IgD-negative memory B cell (primary cell): ENCODE results near the gene CACNA1E. TPM values are rescaled to one million over a fixed set of nuclear protein-coding genes. Genes with fewer than 3 reads are reported as not detected.

ENCODE experiments used
- H3K27ac Mint-ChIP-seq, 3 donors: one replicate each; pipeline ENCODE4 v1.8.0; 2020 to 2022; ENCODE audit warnings: mild to moderate bottlenecking in 3 of 3, mixed read lengths in 3 of 3, moderate library complexity in 1 of 3
- H3K27me3 Mint-ChIP-seq: one replicate; pipeline ENCODE4 v1.8.0; 2021; ENCODE audit warnings: mixed read lengths
- H3K36me3 Mint-ChIP-seq: one replicate; pipeline ENCODE4 v1.8.0; 2020; ENCODE audit warnings: mild to moderate bottlenecking, mixed read lengths
- H3K4me1 Mint-ChIP-seq, 3 donors: one replicate each; pipeline ENCODE4 v1.8.0; 2020 to 2022; ENCODE audit warnings: mixed read lengths in 3 of 3, mild to moderate bottlenecking in 1 of 3
- H3K4me3 Mint-ChIP-seq, 4 donors: one replicate each; pipeline ENCODE4 v1.8.0; 2020 to 2022; ENCODE audit warnings: mild to moderate bottlenecking in 4 of 4, mixed read lengths in 4 of 4, moderate library complexity in 3 of 4
- H3K9me3 Mint-ChIP-seq, 3 donors: one replicate each; pipeline ENCODE4 v1.8.0; 2020 to 2021; ENCODE audit warnings: mixed read lengths in 3 of 3, mild to moderate bottlenecking in 1 of 3
- polyA plus RNA-seq: library from polyadenylated mRNA; unstranded; fragments of 300-500 nt; fragmentation: Illumina TruSeq; gene quantifications from one replicate; pipeline ENCODE4 v1.2.3, GENCODE V29; 2021

The CACNA1E gene
- polyA plus RNA-seq, 1 donor from 2014 or later, result 0.16 TPM

DNA sequence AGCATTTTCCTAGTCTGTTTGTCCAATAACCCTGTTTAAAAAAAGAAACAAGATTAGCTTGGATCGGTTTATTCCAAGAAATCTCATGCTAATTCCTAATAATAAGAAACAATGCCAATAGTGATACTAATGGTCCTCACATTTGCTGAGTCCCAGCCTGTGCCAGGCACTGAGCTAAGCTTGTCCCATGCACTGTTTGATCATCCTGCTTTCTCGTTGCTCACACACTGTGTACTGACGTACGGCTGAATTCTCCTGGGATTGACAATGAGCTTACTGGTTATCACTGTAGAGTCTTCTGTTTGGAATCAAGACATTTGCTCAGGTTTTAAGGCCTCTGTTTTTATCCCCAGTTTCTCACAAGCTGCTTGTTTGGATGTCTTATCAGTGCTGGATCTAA lies 71.1 kb downstream of the CACNA1E start:
- peaks cover 5% of the 10 kb centered on the region for H3K27me3 Mint-ChIP-seq
- no peaks in the 10 kb centered on the region for H3K4me1 Mint-ChIP-seq
- no peak overlapping the region for H3K4me3 Mint-ChIP-seq
- no peak overlapping the region for H3K27ac Mint-ChIP-seq
- peaks cover 7% of the 10 kb centered on the region for H3K36me3 Mint-ChIP-seq
- H3K9me3 Mint-ChIP-seq, result no peaks in the 10 kb centered on the region

DNA sequence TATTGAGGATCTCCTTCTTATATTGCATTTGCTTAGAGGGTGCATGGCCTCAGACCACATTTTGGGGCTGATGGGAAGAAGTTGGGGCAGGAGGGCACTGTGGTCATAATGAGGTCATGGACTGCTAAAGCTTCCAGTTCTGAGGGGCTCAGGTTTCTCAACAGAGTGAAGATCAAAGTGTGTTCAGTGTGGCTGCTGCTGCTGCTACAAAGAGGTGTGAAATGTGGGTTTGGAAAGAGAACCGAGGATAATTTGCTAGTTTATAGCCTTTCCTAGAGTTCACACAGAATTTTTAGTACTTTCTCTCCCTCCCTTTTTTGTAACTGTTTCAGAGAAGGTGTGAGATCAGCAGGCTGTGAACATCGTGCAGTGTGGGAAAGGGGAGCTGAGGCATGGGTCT lies 73.3 kb downstream of the CACNA1E start:
- Mint-ChIP-seq H3K36me3 (peaks cover 5% of the 10 kb centered on the region), H3K27ac (no peak overlapping the region), H3K4me3 (no peak overlapping the region), H3K27me3 (peaks cover 3% of the 10 kb centered on the region), H3K4me1 (no peaks in the 10 kb centered on the region), H3K9me3 (no peaks in the 10 kb centered on the region)

DNA sequence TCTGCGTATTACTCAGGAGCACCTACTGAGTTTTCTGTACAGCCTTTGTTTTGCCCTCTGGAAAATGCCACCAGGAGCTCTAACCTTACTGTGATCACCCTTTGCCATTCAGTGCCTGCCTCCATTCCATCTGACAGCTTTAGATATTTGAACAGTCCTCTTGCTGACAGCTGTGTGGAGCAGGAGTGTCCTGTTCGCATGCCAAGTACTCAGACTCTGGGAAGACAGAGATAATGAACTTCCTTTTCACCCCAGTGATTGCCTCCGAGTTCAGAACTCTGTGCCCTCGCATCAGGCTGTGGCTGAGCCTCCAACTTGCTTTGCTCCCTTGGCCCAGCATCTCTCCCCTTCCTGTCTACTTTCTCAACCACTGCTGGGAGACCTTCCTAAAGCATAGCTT lies 74.0 kb downstream of the CACNA1E start:
- no peaks in the 10 kb centered on the region for H3K9me3 Mint-ChIP-seq

DNA sequence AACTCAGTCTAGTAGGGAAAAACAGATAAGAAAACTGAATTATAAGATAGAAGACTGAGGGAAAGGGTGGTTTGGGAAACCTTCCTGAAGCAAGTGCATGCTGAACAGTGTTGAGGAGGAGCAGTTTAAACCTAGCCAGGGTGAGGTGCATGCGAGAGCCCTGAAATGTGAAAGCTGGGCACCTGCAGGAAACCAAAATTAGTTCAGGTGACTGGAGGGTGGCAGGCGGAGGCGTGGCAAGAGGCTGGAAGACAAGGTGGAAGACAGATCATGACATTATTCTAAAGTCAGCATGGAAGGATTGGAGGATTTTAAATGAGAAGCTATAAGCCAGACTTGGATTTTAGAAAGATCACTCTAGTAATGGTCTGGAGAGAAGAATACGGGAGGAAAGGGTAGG lies 75.1 kb downstream of the CACNA1E start:
- H3K4me3 Mint-ChIP-seq, result no peak overlapping the region
- peaks cover 3% of the 10 kb centered on the region for H3K27me3 Mint-ChIP-seq
- H3K9me3 Mint-ChIP-seq, result no peaks in the 10 kb centered on the region

More for the DNA sequence above, 74.0 kb downstream of the CACNA1E start:
- peaks cover 3% of the 10 kb centered on the region for H3K27me3 Mint-ChIP-seq
- no peak overlapping the region for H3K4me3 Mint-ChIP-seq
- H3K4me1 Mint-ChIP-seq, result no peaks in the 10 kb centered on the region
- H3K36me3 Mint-ChIP-seq, result peaks cover under 1% of the 10 kb centered on the region
- H3K27ac Mint-ChIP-seq, result no peak overlapping the region

DNA sequence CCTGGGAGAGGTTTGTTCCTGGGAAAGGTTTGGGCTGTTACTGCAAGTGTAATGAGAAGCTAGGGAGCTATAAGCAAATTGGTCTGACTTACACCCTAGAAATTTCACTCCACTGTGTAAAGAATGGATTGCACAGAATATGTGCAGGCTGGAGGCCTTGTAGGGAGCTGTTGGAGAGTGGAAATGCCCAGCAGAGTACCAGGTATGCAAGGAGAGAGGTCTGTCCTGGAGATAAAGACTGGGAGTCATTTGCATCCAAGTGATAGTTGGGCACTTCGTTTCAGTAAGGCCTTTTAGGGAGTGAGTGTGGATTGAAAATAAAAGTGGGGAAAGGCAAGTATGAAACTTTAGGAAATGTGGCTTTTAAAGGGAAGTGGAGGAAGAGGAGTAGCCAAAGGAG lies 75.8 kb downstream of the CACNA1E start:
- Mint-ChIP-seq H3K27me3 (peaks cover 3% of the 10 kb centered on the region), H3K36me3 (no peaks in the 10 kb centered on the region), H3K4me3 (no peak overlapping the region), H3K9me3 (peaks cover 0 to 2% (median 0%) of the 10 kb centered on the region in 3 donors), H3K4me1 (no peaks in the 10 kb centered on the region), H3K27ac (no peak overlapping the region)

More for the DNA sequence above, 75.1 kb downstream of the CACNA1E start:
- Mint-ChIP-seq H3K27ac (no peak overlapping the region), H3K4me1 (no peaks in the 10 kb centered on the region), H3K36me3 (no peaks in the 10 kb centered on the region)

DNA sequence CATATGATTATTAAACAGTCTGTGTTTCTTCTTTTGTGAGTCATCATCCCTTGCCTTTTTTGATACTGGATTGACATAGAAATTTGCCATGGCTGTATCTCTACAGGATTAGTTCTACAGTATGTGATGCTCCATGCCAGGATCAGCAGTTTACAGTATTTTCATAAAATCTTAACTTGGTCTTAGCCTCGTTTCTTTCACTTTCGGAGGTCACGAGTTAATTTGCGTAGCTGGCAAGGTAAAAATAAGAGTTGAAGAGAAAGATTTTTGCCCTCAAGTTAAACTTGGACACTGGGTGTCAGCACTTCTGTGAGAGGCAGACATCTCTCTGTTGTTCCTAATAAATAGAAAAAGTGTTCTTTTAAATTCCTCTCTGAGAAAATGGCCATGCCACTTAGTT lies 79.1 kb downstream of the CACNA1E start:
- Mint-ChIP-seq H3K27ac (no peak overlapping the region), H3K9me3 (peaks cover 3 to 5% (median 5%) of the 10 kb centered on the region in 3 donors), H3K4me1 (no peaks in the 10 kb centered on the region), H3K4me3 (no peak overlapping the region), H3K36me3 (no peaks in the 10 kb centered on the region), H3K27me3 (no peaks in the 10 kb centered on the region)

DNA sequence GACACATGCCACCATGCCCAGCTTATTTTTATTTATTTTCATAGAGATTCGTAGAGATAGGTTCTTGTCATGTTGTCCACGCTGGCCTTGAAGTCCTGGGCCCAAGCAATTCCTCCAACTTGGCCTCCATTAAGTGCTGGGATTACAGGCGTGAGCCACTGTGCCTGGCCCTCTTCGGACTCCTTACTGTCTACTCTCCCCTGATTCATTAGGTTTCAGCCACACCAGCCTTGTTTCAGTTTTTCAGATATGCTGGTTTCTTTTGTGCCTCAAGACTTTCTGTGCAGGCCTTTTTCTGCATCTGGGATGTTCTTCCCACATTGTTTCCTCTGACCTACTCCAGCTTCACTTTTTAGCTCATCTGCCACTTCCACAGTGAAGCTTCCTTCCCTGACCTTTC lies 85.4 kb downstream of the CACNA1E start:
- Mint-ChIP-seq H3K36me3 (no peaks in the 10 kb centered on the region), H3K27me3 (peaks cover 3% of the 10 kb centered on the region), H3K4me3 (no peak overlapping the region), H3K9me3 (peaks cover 3 to 5% (median 5%) of the 10 kb centered on the region in 3 donors), H3K4me1 (no peaks in the 10 kb centered on the region), H3K27ac (no peak overlapping the region)

DNA sequence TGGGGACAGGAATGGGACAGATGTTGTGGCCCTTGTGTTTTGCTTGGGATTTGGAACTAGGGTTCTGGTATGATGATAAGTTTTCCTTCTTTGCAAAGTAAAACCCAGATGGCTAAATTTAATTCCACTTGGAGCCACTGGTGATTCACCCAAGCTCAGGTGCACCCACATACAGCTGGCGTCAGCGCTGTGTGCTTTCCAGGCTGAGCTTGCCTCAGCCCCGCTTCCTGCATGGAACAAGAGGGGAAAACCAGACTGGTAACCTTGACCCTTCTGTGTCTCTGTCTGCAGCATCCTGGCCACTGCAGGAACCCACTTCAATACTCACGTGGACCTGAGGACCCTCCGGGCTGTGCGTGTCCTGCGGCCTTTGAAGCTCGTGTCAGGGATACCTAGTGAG lies 94.2 kb downstream of the CACNA1E start:
- Mint-ChIP-seq H3K27ac (no peak overlapping the region), H3K27me3 (no peaks in the 10 kb centered on the region), H3K4me1 (no peaks in the 10 kb centered on the region), H3K36me3 (no peaks in the 10 kb centered on the region), H3K4me3 (no peak overlapping the region), H3K9me3 (no peaks in the 10 kb centered on the region)

DNA sequence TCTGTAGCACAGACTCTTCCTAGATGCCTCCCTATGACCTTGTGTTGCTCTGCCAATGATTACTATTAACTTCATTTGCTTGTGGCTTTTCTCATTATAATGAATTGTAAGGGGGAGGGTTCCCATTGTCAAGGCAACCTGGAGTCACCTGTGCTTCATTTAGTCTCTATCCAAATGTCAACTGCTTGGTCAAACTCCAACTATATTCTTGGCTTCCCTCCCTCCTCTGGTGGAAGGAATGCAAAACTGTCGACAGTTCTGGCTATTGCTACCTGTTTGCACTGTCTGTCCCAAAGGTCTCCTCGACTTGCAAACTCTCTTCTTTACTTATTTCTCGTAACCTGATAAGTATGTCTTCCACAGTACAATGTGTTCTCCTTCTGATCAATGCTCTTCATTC lies 100.3 kb downstream of the CACNA1E start:
- no peaks in the 10 kb centered on the region for H3K4me1 Mint-ChIP-seq

DNA sequence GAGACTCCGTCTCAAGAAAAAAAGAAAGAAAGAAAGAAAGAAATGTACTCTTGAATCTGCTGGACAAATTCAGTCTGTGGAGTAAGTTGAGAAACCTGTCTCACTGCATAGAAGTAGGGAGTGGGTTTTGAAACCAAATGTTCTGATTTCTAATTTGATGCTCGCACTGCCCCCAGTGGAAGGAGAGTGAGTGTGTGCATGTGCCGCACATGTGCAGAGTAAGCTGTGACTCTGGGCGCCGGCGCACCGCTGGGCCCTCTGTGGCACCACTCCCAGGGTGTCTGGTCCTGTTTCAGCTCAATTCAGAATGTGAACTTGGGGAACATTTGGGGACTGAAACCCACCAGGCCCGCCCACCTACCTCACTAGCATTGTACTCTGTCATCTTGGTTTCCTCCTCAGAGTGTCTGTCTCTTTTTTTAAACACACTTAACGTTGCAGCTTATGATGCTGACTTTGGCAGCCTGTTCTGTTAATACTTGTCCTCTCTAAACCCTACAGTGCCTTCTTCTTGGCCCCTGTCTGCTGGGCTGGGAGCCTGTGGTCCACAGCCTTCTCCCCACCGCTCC lies 104.6 kb downstream of the CACNA1E start:
- no peaks in the 10 kb centered on the region for H3K27me3 Mint-ChIP-seq
- H3K4me3 Mint-ChIP-seq, result no peak overlapping the region
- H3K4me1 Mint-ChIP-seq, result no peaks in the 10 kb centered on the region
- peaks cover 0 to 1% (median 0%) of the 10 kb centered on the region in 3 donors for H3K9me3 Mint-ChIP-seq
- no peaks in the 10 kb centered on the region for H3K36me3 Mint-ChIP-seq
- H3K27ac Mint-ChIP-seq, result no peak overlapping the region

More for the DNA sequence above, 100.3 kb downstream of the CACNA1E start:
- H3K27me3 Mint-ChIP-seq, result no peaks in the 10 kb centered on the region
- peaks cover 0 to 1% (median 0%) of the 10 kb centered on the region in 3 donors for H3K9me3 Mint-ChIP-seq
- no peaks in the 10 kb centered on the region for H3K36me3 Mint-ChIP-seq
- no peak overlapping the region for H3K27ac Mint-ChIP-seq
- no peak overlapping the region for H3K4me3 Mint-ChIP-seq

DNA sequence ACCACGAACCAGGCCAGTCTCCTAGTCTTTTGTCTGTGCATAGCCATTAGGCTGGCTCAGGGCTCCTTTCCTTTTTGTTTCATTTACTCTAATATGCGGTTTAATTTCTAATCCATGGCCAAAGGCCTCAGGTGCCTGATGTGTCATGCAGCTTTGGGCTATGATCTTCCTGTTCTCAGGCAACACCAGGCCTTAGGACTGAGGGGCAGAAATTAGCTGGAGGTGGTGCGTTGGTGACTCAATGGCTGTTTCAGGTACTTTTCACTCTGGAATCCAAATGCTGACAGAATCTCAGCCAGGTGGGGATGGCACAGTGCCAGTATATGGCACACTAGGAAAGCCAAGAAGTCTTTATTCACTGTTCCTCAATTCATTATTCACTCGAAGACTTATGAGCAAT lies 105.3 kb downstream of the CACNA1E start:
- peaks cover 0 to 1% (median 0%) of the 10 kb centered on the region in 3 donors for H3K9me3 Mint-ChIP-seq
- H3K27me3 Mint-ChIP-seq, result no peaks in the 10 kb centered on the region
- H3K36me3 Mint-ChIP-seq, result no peaks in the 10 kb centered on the region
- H3K27ac Mint-ChIP-seq, result peak overlapping the region in 1 of 3 donors; percentile 24
- H3K4me1 Mint-ChIP-seq, result no peaks in the 10 kb centered on the region
- H3K4me3 Mint-ChIP-seq, result no peak overlapping the region

DNA sequence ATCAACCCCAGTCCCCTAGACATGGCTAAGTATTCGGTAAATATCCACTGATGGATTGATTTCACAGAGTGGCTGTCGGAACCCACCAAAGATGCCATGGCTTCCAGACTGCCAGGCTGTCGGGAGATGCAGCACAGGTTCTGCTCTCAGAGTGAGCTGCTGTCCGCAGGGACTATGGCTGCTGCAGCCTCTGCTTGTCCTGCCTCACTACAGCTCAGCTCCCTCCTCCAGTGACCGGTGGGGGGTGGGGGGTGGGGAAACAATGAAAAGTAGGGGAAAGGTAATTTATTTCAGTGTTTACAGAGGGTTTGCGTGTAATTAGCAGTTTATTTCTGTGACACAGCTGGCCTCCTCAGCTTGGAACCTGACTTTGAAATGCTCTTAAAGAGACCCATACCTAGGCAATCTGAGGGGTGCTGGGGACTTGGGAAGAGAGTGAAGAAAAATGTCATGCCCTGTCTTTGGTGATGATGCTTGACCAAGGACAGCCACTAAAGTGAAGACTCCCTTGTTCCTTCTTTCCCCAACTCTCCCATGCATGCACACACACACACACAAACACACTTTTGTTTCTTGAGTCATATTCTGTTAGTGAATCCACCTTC lies 109.0 kb downstream of the CACNA1E start:
- Mint-ChIP-seq H3K27ac (no peak overlapping the region), H3K9me3 (peaks cover 1 to 2% (median 2%) of the 10 kb centered on the region in 3 donors), H3K36me3 (no peaks in the 10 kb centered on the region), H3K4me3 (no peak overlapping the region), H3K4me1 (no peaks in the 10 kb centered on the region), H3K27me3 (no peaks in the 10 kb centered on the region)

DNA sequence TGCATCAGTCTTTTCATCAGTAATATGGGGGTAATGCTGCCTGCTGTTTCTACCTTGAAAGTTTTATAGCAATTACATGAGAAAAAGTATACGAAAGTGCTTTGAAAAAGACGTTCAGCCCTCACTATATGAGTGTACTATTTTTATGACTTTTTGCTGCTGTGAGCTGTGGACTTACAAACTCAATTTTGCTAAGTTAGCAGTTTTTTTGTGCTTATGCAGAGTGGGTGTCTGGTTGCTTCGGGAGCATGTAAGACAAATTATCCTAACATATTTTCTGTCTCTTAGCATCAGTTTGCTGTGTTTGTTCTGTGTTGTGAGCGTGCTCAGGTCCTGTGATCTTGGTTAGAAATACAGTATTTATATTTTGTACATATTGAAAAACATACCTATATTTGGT lies 109.7 kb downstream of the CACNA1E start:
- H3K4me3 Mint-ChIP-seq, result no peak overlapping the region
- H3K36me3 Mint-ChIP-seq, result no peaks in the 10 kb centered on the region
- no peak overlapping the region for H3K27ac Mint-ChIP-seq
- no peaks in the 10 kb centered on the region for H3K27me3 Mint-ChIP-seq
- no peaks in the 10 kb centered on the region for H3K4me1 Mint-ChIP-seq
- peaks cover 4 to 6% (median 5%) of the 10 kb centered on the region in 3 donors for H3K9me3 Mint-ChIP-seq

DNA sequence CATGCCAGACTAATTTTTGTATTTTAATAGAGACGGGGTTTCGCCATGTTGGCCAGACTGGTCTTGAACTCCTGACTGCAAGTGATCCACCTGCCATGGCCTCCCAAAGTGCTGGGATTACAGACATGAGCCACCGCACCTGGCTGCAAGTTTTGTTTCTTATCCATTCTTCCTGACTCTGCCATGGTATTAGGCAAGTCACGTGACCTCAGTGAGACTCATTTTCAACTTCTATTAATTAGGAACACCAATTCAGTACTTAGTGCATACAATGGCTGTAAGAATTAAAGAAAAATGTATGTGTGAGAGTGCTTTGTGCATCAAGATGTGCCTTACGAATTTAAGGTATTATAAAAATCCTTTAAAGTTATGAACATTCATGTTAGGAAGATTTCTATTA lies 111.2 kb downstream of the CACNA1E start:
- Mint-ChIP-seq H3K9me3 (peaks cover 4 to 6% (median 6%) of the 10 kb centered on the region in 3 donors), H3K4me3 (no peak overlapping the region), H3K36me3 (no peaks in the 10 kb centered on the region), H3K27ac (peak overlapping the region in 1 of 3 donors; percentile 61), H3K4me1 (no peaks in the 10 kb centered on the region), H3K27me3 (no peaks in the 10 kb centered on the region)

DNA sequence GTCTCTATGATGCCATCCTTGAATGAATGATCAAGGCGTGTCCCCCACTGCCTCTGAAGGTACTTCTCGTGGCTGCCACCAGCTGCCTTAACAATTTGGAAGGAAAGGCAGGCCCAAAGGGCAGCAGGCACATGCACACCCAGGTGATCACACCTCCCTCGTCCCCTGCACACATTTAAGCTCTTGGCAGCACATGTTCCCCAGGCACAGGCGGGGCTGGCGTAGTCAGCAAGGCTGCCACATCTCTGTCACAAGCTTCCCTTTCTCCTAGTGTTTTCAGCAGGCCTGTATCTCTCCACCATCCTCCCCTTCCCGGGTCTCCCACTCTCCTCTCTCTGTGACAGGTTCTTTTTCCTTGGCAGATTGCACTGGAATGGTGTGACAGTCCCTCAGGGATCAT lies 111.9 kb downstream of the CACNA1E start:
- Mint-ChIP-seq H3K27me3 (peaks cover under 1% of the 10 kb centered on the region), H3K36me3 (peaks cover 3% of the 10 kb centered on the region), H3K9me3 (peaks cover 4 to 6% (median 6%) of the 10 kb centered on the region in 3 donors), H3K27ac (peak overlapping the region in 2 of 3 donors; percentile 61 to 74), H3K4me3 (no peak overlapping the region), H3K4me1 (no peaks in the 10 kb centered on the region)
